HCT116 (cell line): Measurements from ENCODE around the gene CSNK1G1.
A peak's percentile ranks its signal among the peaks of the same experiment; 100 is the strongest.

Experiments
- CTCF ChIP-seq, 3 experiments: fragments of 200-600 bp in 1 of 3; sonication (generic) in 1 of 3; IDR thresholded peaks in 2 of 3; conservative IDR thresholded peaks in 1 of 3; 2 replicates each; pipeline ENCODE4 v1.5.1; 2012 to 2017; ENCODE audit warnings: low read depth in 2 of 3, low read length in 2 of 3, antibody characterized with exemption in 1 of 3, borderline replicate concordance in 1 of 3, control low read depth in 1 of 3, mild to moderate bottlenecking in 1 of 3, mixed read lengths in 1 of 3, mixed run types in 1 of 3, moderate library complexity in 1 of 3; ENCODE audit not compliant: insufficient read depth in 1 of 3
- EZH2 ChIP-seq: fragments of 200-600 bp; sonication (generic); IDR thresholded peaks from 2 replicates; pipeline ENCODE4 v1.6.1; 2017; ENCODE audit warnings: antibody characterized with exemption, mixed run types
- POLR2A ChIP-seq: IDR thresholded peaks from 2 replicates; pipeline ENCODE4 v1.7.0; 2011; ENCODE audit warnings: borderline replicate concordance; ENCODE audit not compliant: insufficient read depth, insufficient read length; ENCODE audit errors: extremely low read depth
- POLR2AphosphoS5 ChIP-seq: IDR thresholded peaks from 2 replicates; pipeline ENCODE4 v1.6.1; 2011; ENCODE audit warnings: mild to moderate bottlenecking, low read depth, low read length, moderate library complexity
- RAD21 ChIP-seq: IDR thresholded peaks from 2 replicates; pipeline ENCODE4 v1.6.1; 2012; ENCODE audit warnings: low read depth, mild to moderate bottlenecking
- SP1 ChIP-seq: IDR thresholded peaks from 2 replicates; pipeline ENCODE4 v1.6.1; 2012; ENCODE audit warnings: low read depth
- ZNF274 ChIP-seq: fragments of 200-500 bp; sonication (Bioruptor generic); IDR thresholded peaks from 2 replicates; pipeline ENCODE4 v1.6.1; 2014; ENCODE audit warnings: mild to moderate bottlenecking, low read depth, low read length, inconsistent platforms

- TF ChIP-seq EZH2 (no peak), POLR2A (no peak), ZNF274 (no peak), CTCF (IDR thresholded peaks at IDR 0.05 in 2 of 3, conservative IDR thresholded peaks at IDR 0.05 in 1 of 3; ENCODE audit: borderline replicate concordance in 1 of 3, insufficient read depth in 1 of 3, low read depth in 2 of 3, low read length in 2 of 3) (no peak), POLR2AphosphoS5 (peak; percentile 28; the same call in 1 of the 2 replicates), RAD21 (no peak), SP1 (peak; percentile 39)
Measured at GRCh38 chr15:64246364-64247189, 109.4 kb downstream of the CSNK1G1 start.
